ENCODE results near the gene LCK.
"Not testable (repeated sequence)": the region's sequence is repeated elsewhere in the genome, so short reads cannot be mapped to it uniquely, and the experiment has no call there.

LCK gene

GRCh38 chr1:32256473-32257226 lies 5.6 kb downstream of the LCK start:
- TF ChIP-seq CTCF (conservative IDR thresholded peaks at IDR 0.05; ENCODE audit: low read depth, low read length), result no peak
- no peak overlapping the region for H3K9ac ChIP-seq
- no peaks in the 10 kb centered on the region for H3K4me1 ChIP-seq (ENCODE audit: low read depth, poor library complexity, severe bottlenecking)
- H3K79me2 ChIP-seq (ENCODE audit: insufficient read depth, low read depth), result no peaks in the 10 kb centered on the region
- no peaks in the 10 kb centered on the region for H3K36me3 ChIP-seq (ENCODE audit: insufficient read depth)
- H3K4me3 ChIP-seq (IDR thresholded peaks at IDR 0.05; ENCODE audit: insufficient read depth, low read depth, low read length), result no peak overlapping the region
- H4K20me1 ChIP-seq (ENCODE audit: insufficient read depth), result no peaks in the 10 kb centered on the region
- H3K27ac ChIP-seq, result no peak overlapping the region
- H3K27me3 ChIP-seq (ENCODE audit: insufficient read depth, low read depth), result no peaks in the 10 kb centered on the region
- no peak overlapping the region for H2AFZ ChIP-seq (ENCODE audit: low read depth)
- H3K4me2 ChIP-seq, result no peak overlapping the region

GRCh38 chr1:32257227-32257508 lies 6.1 kb downstream of the LCK start:
- Histone ChIP-seq H3K27me3 (ENCODE audit: insufficient read depth, low read depth) (no peaks in the 10 kb centered on the region), H3K36me3 (ENCODE audit: insufficient read depth) (no peaks in the 10 kb centered on the region), H3K4me3 (IDR thresholded peaks at IDR 0.05; ENCODE audit: insufficient read depth, low read depth, low read length) (no peak overlapping the region), H3K79me2 (ENCODE audit: insufficient read depth, low read depth) (no peaks in the 10 kb centered on the region), H3K4me2 (no peak overlapping the region), H3K4me1 (ENCODE audit: low read depth, poor library complexity, severe bottlenecking) (no peaks in the 10 kb centered on the region), H4K20me1 (ENCODE audit: insufficient read depth) (no peaks in the 10 kb centered on the region), H3K27ac (no peak overlapping the region), H3K9ac (no peak overlapping the region), H2AFZ (ENCODE audit: low read depth) (no peak overlapping the region)
- TF ChIP-seq CTCF (conservative IDR thresholded peaks at IDR 0.05; ENCODE audit: low read depth, low read length), result no peak

- H3K4me3 ChIP-seq (IDR thresholded peaks at IDR 0.05; ENCODE audit: insufficient read depth, low read depth, low read length); H3K27ac ChIP-seq; H3K79me2 ChIP-seq (ENCODE audit: insufficient read depth, low read depth); H2AFZ ChIP-seq (ENCODE audit: low read depth); H4K20me1 ChIP-seq (ENCODE audit: insufficient read depth); H3K36me3 ChIP-seq (ENCODE audit: insufficient read depth); H3K4me2 ChIP-seq; H3K9ac ChIP-seq; H3K27me3 ChIP-seq (ENCODE audit: insufficient read depth, low read depth): not testable (repeated sequence)
- peaks cover 28% of the 10 kb centered on the region for H3K4me1 ChIP-seq (ENCODE audit: low read depth, poor library complexity, severe bottlenecking)
Observed at GRCh38 chr1:32263236-32263593, 12.2 kb downstream of the LCK start.

- no peaks in the 10 kb centered on the region for H4K20me1 ChIP-seq (ENCODE audit: insufficient read depth)
- no peak overlapping the region for H2AFZ ChIP-seq (ENCODE audit: low read depth)
- TF ChIP-seq CTCF (conservative IDR thresholded peaks at IDR 0.05; ENCODE audit: low read depth, low read length), result no peak
- no peaks in the 10 kb centered on the region for H3K79me2 ChIP-seq (ENCODE audit: insufficient read depth, low read depth)
- H3K36me3 ChIP-seq (ENCODE audit: insufficient read depth), result no peaks in the 10 kb centered on the region
- no peak overlapping the region for H3K27ac ChIP-seq
- H3K9ac ChIP-seq, result no peak overlapping the region
- no peak overlapping the region for H3K4me2 ChIP-seq
- H3K4me1 ChIP-seq (ENCODE audit: low read depth, poor library complexity, severe bottlenecking), result peaks cover 28% of the 10 kb centered on the region
- H3K4me3 ChIP-seq (IDR thresholded peaks at IDR 0.05; ENCODE audit: insufficient read depth, low read depth, low read length), result no peak overlapping the region
- no peaks in the 10 kb centered on the region for H3K27me3 ChIP-seq (ENCODE audit: insufficient read depth, low read depth)
Observed at GRCh38 chr1:32263744-32264143, 12.7 kb downstream of the LCK start.

- Histone ChIP-seq H3K27me3 (ENCODE audit: insufficient read depth, low read depth) (no peaks in the 10 kb centered on the region), H3K4me2 (peak overlapping the region; percentile 29; the same call in 1 of the 2 replicates), H3K79me2 (ENCODE audit: insufficient read depth, low read depth) (no peaks in the 10 kb centered on the region), H2AFZ (ENCODE audit: low read depth) (peak overlapping the region; percentile 15; the same call in 1 of the 2 replicates), H4K20me1 (ENCODE audit: insufficient read depth) (no peaks in the 10 kb centered on the region), H3K27ac (no peak overlapping the region), H3K9ac (no peak overlapping the region), H3K4me1 (ENCODE audit: low read depth, poor library complexity, severe bottlenecking) (peaks cover 28% of the 10 kb centered on the region), H3K4me3 (IDR thresholded peaks at IDR 0.05; ENCODE audit: insufficient read depth, low read depth, low read length) (no peak overlapping the region), H3K36me3 (ENCODE audit: insufficient read depth) (no peaks in the 10 kb centered on the region)
- no peak for TF ChIP-seq CTCF (conservative IDR thresholded peaks at IDR 0.05; ENCODE audit: low read depth, low read length)
Observed at GRCh38 chr1:32265846-32266245, 14.8 kb downstream of the LCK start.

Measured in KMS-11 (cell line).